HG03442 (cell line): ENCODE results near the gene ATG4B.

Experiments used
- ATAC-seq: cut with Tn5 transposase; IDR thresholded peaks from one replicate; pipeline ENCODE4 v1.9.1; 2021; ENCODE audit warnings: mild to moderate bottlenecking, moderate library complexity; ENCODE audit not compliant: unreplicated experiment

ATG4B gene

DNA sequence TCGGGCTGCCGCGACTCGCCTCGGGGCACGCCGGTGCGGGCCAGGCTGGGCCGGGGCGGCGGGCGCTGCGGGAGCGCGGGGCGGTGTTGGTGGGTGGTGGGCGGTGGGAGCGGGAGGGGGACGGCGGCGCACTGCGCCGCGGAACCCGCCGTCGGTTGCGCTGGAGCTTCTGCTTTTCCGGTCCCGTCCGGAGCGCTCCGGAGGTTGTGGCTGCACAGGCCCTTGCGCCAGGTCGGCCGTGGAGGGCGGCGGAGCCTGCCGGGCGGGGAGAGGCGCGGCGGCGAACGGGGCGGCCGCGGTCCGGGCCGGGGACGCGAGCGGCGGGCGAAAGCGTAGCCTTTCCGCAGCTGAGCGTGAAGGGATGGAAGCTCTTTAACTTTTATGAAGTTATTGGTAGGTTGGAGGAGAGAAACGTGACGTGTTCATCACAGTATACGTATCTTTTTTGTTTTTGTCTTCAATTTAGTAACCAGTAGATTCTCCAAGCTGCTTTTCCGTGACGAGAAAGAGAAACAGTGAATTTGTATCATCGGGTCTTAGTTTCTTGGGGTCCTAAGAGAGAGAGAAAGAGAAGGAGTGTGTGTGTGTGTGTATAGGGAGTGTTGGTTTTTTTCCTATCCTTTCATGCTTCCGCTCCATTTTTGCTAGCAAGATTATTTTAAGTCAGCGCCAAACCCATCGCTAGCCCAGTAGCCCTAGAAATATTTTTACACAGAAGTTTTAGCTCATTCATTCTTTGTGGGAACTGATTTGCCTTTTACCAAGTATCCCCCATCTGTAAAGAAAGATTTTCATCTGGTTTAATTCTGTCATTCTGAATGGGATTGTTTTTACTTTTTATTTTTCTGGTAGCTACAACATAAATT, 535 bp downstream of the ATG4B start:
- peak; percentile 18 for ATAC-seq

DNA sequence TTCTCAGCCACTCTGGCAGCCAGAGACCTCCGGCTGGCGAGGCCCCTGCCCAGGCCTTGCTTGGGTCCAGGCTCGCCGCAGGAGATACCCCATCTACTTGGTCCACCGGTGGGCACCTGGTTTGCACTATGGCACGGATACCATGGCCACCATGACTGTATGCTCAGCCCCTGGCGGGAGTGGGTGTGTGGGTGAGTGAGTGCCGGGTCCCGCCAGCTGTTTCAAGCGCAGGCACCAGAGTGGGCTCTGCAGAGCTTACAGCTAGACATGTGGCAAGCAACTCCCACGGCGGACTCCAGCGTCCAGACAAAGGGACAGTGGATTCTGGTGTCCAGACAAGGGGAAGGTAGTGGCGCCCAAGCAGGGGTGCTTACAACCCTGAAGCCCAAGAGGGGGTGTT, 1.4 kb downstream of the ATG4B start:
- no peak for ATAC-seq

DNA sequence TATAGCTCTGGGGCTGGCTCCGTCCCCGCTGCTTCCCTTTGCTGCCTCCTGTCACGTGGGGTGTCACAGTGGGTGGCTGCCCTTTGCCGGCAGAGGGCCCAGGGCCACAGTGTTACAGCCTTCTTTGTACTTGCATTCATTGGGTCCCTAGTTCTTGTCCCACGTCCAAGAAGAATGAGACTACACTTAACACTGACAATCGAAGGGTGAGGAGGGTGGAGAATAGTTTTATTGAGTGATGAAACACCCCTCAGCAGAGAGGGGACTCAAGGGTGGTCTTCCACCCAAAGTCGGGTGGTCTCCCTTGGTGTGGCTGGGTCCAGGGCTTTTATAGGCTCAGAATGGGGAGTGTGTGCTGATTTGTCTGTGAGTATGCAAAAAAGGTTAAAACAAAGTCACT, 1.9 kb downstream of the ATG4B start:
- ATAC-seq = no peak

DNA sequence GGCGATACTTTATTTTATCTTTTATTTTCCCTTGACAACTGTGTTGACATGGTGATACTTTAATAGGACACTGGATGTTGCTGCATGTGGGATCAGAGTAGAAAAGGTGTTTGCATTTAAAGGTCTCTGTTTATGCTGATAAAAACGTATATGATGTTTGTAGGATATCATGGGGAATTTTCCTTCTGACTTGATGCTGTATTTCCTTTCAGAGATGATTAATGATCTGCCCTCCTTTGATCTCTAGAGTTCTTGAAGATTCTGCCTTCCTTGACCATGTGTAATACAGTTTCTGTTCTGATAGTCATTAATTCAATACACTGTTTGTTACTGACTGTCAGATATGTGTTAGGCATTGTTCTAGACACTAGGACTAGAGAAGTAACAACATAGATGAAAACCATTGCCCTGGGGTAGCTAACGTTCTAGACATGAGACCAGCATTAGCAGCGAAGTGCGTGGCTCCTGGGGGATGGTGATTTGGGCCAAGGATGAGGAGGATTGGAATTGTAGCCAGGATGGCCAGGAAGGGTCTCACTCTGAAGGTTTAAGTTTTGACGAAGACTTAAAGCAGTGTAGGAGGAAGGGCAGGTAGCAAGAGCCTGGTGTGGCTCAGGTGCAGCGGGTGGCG, 2.8 kb downstream of the ATG4B start:
- no peak for ATAC-seq

DNA sequence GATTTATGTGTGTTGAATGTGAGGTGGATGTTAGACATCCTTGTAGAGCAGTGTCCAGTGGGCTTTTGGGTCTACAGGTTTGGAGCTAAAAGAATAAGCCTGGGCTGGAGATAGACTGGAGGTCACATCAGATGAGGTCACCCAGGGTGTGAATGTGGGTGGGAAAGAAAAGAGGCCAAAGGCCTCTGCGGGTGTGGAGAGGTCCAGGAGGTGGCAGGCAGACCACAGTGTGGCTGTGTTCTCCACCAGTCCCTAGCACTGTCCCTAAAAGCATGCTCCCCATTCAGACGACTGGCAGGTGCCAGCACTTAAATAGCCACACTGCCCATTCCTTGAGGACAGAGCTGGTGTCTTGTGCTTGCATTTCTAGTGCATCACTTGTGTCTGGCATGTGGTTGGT, 4.1 kb downstream of the ATG4B start:
- no peak for ATAC-seq

GRCh38 chr2:241645056-241645914, 7.8 kb downstream of the ATG4B start:
- no peak for ATAC-seq

DNA sequence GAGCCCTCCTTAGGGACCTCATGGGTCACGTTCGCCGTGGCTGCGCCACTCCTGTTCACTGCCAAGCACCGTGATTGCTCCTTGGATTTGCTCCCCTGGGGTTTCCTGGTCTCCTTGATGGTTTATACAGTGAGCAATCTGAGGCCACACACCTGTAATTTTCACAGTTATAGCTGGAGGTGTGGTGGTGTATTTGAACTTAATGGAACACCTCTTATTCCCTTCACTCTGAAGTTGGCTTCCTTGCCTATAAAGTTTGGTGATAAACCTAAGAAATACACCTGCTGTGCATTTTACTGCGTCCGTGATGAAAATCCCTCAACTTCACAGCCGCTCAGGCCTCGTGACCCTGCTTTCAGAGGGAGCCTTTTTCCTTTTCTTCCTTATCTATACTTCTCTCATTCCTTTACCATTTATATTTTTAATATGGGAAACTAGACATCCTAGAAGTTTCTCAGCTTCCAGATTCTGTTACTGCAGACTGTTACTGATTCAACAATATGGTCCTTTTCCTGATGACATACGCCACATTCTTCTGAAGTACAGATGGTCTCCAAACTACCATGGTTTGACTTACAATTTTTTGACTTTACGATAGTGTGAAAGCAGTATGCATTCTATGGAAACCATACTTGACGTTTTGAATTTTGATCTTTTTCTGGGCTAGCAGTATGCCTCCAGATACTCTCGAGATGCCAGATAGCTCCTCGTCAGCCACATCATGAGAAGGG, 8.6 kb downstream of the ATG4B start:
- no peak for ATAC-seq

DNA sequence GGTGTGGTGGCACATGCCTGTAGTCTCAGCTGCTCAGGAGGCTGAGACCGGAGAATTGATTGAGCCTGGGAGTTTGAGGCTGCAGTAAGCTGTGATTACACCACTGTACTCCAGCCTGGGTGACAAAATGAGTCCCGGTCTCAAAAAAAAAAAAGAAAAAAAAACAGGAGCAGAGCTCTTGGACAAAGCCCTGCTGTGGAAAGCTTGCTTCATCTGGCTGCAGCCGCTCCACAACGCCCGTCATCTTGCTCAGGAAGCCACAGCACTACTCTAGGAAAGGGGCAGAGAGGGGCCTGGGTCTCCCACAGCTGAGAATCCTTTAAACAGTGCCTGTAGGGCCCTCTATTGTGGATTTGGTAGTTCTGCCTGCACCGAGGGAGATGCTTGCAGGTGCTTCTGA, 11.0 kb downstream of the ATG4B start:
- ATAC-seq = no peak

GRCh38 chr2:241649404-241649803, 11.9 kb downstream of the ATG4B start:
- no peak for ATAC-seq

GRCh38 chr2:241649927-241650326, 12.4 kb downstream of the ATG4B start:
- ATAC-seq = no peak

- ATAC-seq = no peak
These were observed 14.6 kb downstream of the ATG4B start for GRCh38 chr2:241652142-241652541.

DNA sequence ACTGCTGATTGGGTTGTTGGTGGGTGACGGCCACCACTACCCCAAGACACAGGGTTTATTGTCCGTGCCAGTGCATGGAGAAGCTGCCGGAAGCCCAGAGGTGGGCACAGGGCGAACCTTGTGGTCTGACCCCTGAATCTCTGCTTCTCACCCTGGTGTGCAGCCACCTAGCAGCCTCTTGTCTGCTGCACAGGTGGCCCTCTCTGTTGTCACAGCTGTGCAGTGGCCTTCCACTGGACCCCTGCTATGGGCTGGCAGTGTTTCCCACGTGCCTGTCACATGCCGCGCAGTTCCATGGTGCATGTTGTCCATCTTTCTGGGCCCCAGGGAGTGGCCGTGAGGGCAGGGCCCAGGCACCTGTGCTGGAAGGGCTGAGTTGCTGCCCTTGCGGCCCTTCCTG, 15.2 kb downstream of the ATG4B start:
- no peak for ATAC-seq

GRCh38 chr2:241653210-241653750, 15.8 kb downstream of the ATG4B start:
- ATAC-seq = no peak

- no peak for ATAC-seq
These were observed 17.1 kb downstream of the ATG4B start for GRCh38 chr2:241654551-241654950.

GRCh38 chr2:241655516-241656189, 18.2 kb downstream of the ATG4B start:
- ATAC-seq = no peak

GRCh38 chr2:241656190-241656741, 18.8 kb downstream of the ATG4B start:
- no peak for ATAC-seq

DNA sequence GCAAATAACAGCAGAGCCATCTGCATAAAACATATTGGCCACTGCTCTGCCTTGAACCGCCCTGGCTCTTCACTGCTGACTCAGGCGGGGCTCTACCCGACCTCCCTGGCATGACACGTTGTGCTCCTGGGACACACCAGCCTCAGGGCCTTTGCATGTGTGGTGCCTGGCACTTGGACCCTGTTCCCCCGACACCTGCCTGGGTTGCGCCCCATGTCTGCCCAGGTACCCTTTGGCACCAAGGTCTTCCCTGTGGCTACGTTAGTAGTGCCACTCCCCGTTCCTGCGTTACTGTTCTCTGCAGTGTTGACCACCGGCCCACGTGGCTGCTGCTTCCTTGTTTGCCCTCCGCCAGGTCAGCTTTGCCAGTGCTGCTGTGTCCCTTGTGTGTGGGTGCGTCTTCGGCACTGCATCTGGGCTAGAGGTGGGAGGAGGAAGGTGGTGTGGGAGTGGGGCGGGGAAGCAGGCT, 20.3 kb downstream of the ATG4B start:
- ATAC-seq = no peak

DNA sequence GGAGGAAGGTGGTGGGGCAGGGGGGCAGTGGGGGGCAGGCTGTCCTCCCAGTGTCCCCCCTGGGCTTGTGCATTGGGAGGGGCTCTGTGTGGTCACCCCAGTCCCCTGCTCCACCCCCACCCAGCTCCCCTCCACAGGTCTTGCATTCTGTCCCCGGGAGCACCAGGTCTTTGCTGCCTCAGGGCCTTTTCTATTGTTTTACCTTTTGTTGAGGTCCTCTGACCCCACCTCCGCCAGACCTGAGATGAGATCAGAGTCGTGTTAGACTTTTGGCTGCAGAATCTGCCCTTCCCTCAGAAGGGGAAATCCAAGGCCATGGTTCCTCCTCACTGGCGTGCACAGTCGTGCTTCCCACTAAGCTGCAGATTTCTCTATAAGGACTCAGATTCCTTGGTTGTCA, 20.8 kb downstream of the ATG4B start:
- ATAC-seq = no peak

- ATAC-seq = no peak
These were observed 21.8 kb downstream of the ATG4B start for GRCh38 chr2:241659150-241659739.
